Neural progenitor cell (in vitro differentiated cells): ENCODE data around the gene CLCN2.

ENCODE experiments used
- EZH2 ChIP-seq: fragments of 200-600 bp; sonication (generic); IDR thresholded peaks from 2 replicates; pipeline ENCODE4 v1.6.1; 2017; ENCODE audit warnings: antibody characterized with exemption, mild to moderate bottlenecking, moderate library complexity
- TF ChIP-seq, protein P1 (sequence below): fragments of 200-600 bp; sonication (generic); IDR thresholded peaks from 2 replicates; pipeline ENCODE4 v1.5.1; 2017; ENCODE audit warnings: antibody characterized with exemption, mild to moderate bottlenecking

DNA sequence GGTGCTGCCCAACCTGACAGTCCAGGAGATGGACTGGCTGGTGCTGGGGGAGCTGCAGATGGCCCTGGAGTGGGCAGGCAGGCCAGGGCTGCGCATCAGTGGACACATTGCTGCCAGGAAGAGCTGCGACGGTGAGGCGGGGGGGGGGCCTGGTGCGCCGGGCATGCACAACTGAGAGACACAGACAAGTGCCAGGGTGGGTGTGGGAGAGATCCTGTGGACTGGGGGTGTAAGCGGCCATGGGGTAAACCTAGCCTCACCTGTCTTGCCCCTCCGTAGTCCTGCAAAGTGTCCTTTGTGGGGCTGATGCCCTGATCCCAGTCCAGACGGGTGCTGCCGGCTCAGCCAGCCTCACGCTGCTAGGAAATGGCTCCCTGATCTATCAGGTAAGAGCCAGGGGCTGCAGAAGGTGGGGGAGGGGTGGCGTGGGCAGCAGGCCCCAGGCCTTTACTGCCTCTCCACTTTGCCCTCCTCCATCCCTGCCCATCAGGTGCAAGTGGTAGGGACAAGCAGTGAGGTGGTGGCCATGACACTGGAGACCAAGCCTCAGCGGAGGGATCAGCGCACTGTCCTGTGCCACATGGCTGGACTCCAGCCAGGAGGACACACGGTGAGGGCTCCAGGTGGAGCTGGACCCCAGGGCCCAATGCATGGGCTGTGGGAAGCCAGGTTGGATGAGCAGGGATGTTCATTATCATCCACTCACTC is 21.8 kb upstream of the CLCN2 start:
- TF ChIP-seq EZH2: no peak
- TF ChIP-seq, protein P1, sequence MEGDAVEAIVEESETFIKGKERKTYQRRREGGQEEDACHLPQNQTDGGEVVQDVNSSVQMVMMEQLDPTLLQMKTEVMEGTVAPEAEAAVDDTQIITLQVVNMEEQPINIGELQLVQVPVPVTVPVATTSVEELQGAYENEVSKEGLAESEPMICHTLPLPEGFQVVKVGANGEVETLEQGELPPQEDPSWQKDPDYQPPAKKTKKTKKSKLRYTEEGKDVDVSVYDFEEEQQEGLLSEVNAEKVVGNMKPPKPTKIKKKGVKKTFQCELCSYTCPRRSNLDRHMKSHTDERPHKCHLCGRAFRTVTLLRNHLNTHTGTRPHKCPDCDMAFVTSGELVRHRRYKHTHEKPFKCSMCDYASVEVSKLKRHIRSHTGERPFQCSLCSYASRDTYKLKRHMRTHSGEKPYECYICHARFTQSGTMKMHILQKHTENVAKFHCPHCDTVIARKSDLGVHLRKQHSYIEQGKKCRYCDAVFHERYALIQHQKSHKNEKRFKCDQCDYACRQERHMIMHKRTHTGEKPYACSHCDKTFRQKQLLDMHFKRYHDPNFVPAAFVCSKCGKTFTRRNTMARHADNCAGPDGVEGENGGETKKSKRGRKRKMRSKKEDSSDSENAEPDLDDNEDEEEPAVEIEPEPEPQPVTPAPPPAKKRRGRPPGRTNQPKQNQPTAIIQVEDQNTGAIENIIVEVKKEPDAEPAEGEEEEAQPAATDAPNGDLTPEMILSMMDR: no peak
